NCI-H2107 (cell line): ENCODE results near the gene GCAT.
"Not testable (repeated sequence)": the region's sequence is repeated elsewhere in the genome, so short reads cannot be mapped to it uniquely, and the experiment has no call there.

Experiments used
- DNase-seq: peaks from one replicate; lab custom pipeline; 2025; lab: John Stamatoyannopoulos, UW

Gene GCAT

DNA sequence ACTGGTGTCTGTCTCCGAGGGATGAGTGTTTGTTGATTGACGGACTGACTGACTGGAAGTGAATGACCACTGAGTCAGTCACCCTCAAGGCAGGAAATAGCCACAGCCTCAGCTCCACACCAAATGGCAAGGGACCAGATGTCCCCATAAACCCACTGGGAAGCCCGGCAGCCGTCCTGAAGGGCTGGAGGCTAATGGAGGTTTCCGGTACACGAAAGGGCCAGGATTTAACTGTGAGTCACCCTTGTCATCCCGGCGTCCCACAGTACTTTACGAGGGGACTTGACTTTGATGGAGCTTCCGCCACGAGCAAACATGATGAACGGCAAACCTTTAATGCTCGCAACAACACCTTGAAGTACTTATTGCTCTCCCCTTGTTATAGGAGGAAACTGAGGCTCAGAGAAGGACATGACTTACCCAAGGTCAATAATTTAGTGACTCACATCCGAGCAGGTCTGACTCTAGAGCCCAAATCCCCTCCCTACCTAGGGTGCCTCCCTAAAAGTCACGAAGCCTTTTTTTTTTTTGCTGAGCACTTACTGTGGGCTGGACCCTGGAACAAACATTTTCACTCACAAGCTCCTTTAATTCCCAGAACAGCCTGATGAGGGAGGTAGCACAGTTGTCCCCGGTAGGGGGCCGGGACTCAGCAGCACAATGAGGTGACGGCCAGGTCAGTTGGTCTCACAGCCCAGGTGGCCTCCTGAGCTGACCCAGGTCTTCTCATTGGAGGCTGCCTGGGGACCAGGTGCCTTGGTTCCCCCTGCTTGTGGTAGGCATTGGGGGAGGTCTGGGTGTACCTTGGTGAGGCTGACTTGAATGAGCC is 25.2 kb upstream of the GCAT start:
- no peak for DNase-seq

DNA sequence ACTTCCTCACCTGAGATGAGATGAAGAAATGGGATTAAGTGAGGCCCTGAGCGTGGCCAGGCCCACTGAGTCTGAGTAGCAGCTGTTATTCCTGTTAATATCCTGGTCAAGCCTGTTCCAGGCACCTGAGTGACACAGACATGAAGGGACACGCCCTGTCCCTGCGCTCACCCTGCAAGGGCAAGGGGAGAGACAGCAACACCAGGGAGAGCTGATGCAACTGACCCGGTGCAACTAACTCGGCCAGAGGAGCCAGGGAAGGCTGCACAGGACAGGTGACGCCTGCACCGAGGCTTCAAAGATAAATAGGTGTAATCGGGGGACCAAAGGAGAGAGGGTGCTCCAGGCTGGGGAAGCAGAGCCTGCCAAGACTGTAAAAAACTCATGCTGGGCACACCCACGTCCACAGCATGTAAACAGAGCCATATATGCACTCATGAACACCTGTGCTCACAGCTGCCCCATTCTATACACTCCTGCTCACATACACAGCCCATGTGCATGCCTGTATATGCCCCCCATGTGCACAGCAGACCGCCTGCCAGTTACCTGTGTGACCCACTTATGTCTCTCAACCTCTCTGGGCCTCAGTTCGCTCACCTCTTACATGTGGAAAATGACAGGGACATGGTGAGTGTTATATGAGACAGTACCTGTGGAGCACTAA is 22.8 kb upstream of the GCAT start:
- DNase-seq: no peak

DNA sequence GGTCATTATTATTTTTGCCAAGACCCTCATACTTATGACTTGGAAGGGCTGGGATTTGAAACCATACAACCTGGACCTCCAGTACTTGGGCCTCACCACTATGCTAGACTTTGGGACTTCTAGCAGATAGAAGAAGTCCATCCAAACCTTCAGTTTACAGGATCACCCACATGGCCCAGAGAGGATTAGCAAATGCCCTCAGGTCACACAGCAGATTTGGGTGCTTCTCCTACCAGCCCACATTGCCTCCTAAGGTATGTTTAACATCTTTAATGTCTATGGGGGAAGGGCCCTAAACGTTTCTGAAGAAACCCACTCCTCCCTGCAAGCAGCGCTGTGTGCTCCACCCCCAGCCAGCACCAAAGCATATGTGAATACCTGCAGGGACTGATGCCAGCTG is 17.5 kb upstream of the GCAT start:
- no peak for DNase-seq

DNA sequence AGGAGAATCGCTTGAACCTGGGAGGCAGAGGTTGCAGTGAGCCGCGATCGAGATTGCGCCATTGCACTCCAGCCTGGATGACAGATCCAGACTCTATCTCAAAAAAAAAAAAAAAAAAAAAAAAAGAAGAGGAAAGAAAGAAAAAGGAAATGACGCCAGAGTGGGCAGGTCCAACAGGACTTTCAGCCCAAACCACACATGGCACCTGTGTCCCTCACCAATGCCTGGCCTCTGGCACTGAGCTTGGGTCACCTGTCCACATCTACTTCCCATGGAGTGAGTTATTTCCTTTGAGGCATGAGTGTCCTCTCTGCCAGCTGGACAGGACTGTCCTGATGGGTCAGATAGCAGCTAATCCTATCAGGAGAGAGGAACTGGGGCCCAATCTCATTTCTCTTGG is 15.2 kb upstream of the GCAT start:
- DNase-seq: no peak

DNA sequence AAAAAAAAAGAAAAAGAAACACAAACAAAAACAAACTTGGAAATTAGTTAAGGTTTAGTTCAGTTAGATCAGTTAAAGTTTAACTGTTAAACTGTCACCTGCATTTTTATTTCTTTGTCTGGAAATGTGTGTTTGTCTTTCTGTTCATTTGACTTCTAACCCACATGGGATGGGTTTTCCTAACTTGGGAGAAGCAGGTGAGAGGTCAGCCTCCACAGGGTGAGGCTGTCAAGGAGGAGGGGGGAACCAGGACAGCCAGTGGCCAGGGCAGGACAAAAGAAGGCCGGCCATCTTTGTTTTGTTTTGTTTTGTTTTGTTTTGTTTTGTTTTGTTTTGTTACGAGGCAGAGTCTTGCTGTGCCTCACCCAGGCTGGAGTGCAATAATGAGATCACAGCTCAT is 13.4 kb upstream of the GCAT start:
- no peak for DNase-seq

DNA sequence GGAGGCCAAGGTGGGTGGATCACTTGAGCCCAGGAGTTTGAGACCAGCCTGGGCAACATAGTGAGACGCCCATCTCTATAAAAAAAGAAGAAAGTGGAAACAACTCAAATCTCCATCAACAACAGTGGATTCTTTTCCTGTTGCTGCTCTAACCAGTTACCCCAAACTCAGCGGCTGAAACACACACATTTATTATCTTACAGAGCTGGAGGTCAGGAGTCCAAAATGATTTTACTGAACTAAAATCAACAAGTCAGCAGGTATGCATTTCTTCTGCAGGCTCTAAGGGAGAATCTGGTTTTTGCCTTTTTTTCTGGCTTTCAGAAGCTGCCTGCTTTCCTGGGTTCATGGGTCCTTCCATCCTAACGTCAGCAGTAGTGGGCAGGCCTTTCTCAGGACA is 11.7 kb upstream of the GCAT start:
- DNase-seq: no peak

DNA sequence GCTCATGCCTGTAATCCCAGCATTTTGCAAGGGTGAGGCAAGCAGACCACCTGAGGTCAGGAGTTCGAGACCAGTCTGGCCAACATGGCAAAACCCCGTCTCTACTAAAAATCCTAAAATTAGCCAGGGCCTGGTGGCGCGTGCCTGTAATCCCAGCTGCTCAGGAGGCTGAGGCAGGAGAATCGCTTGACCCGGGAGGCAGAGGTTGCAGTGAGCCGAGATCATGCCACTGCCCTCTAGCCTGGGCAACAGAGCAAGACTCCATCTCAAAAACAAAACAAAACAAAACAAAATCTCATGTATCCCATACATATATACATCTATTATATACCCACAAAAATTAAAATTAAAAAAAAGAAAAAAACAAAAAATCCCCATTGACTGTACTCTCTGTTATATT is 10.5 kb upstream of the GCAT start:
- DNase-seq: not testable (repeated sequence)

DNA sequence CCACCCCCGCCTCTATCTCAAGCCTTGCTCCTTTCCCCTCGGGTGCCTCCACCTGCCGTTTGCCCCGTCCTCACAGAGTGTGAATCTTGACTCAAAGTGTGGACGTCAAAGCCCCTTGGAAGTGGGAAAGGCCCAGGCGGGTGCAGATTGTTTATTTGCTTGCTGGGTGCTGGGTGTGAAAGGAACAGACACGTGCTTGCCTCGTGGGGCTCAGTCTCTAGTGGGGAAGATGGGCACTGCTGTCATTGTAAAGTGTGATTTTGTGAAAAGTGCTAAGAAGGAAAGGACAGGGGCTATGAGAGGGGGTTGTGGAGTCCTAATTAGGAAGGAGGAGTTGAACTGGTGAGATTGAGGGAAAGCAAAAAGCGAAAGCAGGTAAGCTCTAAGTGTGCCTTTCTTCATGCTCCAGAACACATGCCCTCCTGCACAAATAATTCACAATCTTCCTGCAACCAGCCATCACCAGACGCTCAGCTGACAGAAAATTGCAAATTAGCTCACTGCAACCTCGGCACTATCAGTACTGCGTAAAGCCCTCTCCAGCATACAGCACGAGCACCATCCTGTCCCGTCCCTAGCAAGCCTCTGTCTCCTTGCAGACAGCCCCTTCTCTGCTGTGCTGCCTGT is 9.7 kb upstream of the GCAT start:
- no peak for DNase-seq

DNA sequence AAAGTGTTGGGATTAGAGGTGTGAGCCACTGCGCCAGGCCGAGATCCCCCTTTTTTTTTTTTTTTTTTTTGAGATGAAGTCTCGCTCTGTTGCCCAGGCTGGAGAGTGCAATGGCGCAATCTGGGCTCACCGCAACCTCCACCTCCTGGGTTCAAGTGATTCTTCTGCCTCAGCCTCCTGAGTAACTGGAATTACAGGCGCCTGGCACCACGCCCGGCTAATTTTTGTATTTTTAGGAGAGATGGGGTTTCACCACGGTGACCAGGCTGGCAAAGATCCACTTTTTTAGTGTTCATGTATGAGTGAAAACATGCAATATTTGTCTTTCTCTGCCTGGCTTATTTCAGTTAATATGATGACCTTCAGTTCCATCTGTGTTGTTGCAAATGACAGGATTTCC is 7.8 kb upstream of the GCAT start:
- DNase-seq: not testable (repeated sequence)

DNA sequence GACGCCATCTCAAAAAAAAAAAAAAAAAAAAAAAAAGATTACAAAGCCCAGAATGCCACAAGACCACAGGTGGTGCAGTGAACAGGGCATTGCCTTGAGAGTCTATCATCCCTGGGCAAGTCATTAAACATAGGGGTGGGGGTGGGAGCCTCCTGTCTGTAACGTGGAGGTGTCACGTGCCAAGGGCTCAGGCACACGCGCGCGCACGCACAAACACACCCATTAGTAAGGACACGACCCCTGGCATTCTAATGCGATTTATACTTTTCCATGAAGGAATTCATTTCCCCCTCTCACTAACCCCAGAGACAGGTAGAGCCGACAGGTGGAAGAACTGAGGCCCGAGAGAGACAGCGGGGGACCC is 5.8 kb upstream of the GCAT start:
- DNase-seq: no peak

DNA sequence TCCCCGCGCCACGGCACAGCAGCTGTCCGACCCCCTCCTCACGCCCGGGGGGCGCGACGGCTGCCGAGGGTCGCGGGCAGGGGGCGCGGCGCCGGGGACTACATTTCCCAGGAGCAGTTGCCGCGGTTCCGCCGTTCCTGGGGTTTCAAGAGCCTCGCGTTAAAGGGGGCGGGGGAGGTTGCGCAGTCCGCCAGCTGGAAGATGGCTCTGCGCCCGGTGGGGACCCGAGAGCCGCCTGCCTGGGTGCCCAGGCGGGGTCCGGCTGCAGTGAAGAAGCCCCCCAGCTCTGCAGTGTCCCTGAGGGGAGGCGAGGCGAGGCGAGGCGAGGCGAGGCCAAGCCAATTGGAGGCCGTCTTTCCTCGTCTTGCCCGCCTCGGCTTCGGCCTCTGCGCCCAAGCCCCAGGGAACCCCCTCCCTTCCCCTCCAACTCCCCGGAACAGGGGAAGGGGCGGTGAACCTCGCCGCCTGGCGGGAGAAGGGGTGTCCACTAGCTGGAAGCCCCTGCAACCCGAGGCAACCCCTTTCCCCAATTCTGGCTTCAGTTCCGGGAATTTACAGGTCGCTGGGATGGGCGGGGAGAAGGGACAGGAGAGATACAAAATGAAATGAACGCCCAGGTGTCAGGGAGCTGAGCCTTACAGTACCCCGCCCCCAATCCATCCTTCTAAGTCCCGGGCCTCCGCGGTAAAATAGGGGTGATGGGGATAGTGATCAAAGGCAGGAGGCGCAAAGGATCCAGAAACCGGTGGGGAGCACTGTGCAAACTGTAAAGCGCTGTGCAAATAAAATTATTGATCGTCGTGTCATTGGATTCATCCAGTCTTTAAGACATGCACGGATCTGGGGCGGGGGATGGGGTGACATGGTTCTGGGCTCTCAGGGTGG is 5.2 kb upstream of the GCAT start:
- no peak for DNase-seq

DNA sequence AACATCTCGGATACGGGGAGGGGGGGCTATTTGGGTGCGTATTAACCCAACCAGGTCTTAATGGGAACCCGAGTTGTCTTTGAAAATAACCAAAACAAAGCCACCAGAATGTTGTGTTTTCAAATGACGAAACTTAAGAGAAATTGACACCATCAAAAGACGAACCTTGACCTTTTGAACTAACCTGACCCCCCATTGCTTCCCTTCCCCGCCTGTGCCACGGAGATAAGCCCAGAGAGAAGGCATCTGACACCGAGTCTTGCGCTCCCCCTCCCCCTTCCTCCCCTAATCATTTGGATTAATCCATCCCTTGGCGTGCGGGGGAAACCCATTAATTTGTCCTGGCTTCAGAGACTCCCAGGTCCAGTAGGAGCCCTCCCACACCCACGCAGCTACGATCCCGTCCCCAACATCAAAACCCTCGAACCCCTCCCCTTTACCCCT is 4.5 kb upstream of the GCAT start:
- DNase-seq: no peak

DNA sequence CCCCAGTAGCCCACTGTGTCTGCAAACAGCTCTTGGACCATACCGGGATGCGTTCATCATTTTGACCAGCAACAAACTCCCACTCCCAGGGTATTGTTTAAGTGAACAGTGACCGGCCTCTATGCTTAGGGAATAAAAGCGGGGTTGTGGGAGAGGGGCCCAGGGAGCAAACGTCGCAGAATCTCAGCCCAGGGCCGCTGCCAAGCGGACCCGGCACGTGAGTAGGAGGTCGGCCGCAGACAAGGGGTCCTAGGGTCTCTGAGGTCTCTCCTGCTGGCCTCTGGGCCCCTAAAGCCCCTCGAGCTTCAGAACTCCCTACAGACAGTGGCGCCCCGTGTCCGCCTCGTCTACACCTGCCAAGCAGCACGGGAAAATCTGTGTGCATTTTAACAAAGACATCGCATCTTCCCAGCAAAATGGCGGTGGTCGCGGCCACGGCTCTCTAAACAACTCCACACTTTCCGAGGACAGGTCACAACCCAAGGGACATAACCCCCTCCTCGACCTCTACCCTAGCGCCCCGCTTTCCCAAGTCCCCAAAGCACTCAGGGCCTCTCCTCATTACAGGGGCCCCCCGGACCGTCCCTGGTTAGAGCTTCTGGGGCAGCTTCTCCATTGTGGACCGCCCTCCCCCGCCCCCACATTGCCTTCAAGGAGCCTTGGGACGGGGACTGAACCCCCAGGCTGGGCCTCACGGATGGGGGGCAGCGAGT is 3.9 kb upstream of the GCAT start:
- DNase-seq: no peak

DNA sequence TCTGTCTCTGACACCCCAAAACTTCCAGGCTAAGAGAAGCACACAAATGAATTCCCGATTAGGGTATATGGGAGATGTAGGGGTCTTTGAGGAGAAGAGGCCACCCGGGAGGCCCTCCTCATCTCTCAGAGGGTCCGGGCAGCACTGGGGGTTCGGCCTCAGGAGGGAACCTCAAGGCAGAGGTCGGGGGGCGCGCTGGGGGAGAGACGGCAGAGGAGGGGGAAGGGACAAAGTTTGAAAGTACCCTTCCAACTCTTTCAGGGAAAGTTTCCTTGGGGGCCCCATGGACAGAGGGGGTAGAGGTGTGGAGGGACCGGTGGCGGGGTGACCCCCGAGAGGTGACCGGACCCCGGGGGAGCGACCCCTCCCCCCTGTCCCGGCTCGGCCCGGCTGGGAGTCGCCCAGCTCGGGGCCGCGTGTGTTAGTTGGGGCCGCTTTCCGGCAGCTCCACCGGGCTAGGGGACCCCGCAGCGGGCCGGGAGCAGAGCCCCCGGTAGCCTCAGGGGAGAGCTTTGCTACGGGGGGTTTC is 3.3 kb upstream of the GCAT start:
- no peak for DNase-seq

DNA sequence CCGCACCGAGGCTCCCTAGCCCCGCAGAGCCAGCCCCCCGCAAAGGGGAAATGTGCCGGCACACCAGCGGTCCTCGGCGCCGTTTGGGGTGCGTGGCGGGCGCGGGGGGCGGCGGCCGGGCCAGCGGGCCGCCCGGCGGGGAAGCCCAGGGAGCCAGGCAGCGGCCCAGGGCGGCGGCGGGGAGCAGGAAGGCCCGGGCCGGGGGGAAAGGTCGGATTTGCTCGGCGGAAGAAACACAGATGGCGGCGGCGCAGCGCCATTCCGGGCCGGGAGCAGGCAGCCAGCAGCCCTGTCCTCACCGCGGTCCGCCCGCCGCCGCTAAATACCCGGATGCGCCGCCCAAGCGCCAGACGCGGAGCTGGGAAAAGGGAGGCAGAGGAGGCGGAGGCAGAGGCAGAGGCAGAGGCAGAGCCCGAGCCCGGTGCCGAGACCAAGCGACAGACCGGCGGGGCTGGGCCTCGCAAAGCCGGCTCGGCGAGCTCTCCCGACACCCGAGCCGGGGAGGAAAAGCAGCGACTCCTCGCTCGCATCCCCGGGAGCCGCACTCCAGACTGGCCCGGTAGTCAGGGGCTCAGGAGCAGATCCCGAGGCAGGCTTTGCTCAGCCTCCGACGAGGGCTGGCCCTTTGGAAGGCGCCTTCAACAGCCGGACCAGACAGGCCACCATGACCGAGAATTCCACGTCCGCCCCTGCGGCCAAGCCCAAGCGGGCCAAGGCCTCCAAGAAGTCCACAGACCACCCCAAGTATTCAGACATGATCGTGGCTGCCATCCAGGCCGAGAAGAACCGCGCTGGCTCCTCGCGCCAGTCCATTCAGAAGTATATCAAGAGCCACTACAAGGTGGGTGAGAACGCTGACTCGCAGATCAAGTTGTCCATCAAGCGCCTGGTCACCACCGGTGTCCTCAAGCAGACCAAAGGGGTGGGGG is 2.6 kb upstream of the GCAT start:
- peak; percentile 52 for DNase-seq

DNA sequence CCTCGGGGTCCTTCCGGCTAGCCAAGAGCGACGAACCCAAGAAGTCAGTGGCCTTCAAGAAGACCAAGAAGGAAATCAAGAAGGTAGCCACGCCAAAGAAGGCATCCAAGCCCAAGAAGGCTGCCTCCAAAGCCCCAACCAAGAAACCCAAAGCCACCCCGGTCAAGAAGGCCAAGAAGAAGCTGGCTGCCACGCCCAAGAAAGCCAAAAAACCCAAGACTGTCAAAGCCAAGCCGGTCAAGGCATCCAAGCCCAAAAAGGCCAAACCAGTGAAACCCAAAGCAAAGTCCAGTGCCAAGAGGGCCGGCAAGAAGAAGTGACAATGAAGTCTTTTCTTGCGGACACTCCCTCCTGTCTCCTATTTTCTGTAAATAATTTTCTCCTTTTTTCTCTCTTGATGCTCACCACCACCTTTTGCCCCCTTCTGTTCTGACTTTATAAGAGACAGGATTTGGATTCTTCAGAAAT is 1.9 kb upstream of the GCAT start:
- DNase-seq: no peak

DNA sequence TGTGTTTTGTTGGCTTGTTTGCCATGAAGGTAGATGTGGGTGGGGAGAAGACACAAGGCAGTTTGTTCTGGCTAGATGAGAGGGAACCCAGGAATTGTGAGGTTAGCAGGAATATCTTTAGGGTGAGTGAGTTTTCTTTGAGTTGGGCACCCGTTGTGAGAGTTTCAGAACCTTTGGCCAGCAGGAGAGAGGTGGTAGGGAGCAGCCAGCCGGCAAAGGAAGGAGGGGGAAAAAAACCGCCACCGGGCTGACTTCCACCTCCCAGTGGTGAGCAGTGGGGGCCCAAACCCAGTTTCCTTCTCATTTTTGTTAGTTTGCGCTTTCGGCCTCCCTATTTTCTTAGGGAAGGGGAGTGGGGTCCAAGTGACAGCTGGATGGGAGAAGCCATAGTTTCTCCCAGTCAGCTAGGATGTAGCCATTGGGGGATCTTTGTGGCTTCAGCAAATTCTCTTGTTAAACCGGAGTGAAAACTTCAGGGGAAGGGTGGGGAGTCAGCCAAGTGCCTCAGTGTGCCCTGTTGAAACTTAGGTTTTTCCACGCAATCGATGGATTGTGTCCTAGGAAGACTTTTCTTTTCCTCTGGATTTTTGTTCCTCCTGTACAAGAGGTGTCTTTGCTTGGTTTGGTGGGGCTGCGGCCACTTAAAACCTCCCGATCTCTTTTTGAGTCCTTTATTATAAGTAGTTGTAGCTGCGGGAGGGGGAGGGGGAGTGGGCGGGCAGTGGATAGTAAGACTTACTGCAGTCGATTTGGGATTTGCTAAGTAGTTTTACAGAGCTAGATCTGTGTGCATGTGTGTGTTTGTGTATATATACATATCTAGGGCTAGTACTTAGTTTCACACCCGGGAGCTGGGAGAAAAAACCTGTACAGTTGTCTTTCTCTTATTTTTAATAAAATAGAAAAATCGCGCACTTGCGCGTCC is 1.1 kb upstream of the GCAT start:
- DNase-seq: no peak

DNA sequence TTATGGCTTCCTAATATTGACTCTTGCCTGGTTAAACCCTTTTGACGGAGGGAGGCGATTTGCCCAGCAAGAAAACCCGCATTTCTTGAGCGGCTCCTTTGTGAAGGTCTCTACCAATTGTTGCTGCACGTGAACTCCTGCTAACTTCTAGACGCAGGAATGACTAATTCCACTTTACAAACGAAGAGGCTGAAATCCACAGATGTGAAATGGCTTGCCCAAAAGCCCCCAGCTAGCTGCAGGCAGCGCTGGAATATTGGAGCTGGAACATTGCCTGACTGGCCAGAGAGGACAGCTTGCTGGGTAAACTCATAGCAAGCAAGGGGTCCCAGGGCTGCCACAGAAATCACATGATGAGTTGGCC is 542 bp downstream of the GCAT start:
- DNase-seq: no peak

DNA sequence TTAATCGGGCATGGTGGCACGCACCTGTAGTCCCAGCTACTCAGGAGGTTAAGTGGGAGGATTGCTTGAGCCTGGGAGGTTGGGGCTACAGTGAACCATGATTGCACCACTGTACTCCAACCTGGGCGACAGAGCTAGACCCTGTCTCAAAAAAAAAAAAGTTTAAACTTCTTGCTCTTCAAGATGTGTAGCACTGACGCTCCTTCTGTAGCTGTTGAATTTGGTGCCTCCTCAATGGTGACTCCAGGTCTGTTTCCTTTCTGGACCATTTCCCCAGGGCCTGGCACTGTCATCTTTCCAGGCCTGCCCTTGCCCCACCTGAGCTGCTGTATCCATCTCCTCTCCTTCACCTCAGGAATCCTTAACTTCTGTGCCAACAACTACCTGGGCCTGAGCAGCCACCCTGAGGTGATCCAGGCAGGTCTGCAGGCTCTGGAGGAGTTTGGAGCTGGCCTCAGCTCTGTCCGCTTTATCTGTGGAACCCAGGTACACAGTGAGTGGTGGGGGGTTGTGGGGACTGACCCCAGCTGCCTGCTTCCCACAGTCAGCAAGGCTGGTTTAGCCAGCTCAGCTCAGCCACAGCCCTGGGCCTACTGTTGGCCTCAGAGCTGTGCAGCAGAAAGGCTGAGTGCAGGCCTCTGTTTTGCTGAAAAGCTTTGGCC is 2.1 kb downstream of the GCAT start:
- no peak for DNase-seq
